Measurements from ENCODE around the gene UROC1.

The UROC1 gene

DNA sequence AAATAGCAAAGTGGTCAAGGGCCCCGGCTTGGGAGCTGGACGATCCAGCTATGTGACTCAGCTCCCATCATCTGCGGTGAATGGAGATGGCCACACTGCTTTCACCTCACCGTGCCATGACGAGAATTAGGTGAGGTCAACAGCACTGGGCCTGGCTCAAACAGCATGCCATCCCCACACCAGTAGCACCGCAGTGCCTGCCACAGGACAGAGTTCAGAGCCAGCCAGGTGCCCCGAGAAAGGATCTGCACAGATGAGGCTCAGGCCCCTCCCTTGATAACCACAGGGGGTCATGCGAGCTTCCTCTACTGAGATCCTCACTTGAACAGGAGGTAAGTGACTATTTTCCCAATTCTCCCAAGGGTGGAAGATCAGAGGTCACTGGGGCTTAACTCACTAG, 71.3 kb downstream of the UROC1 start:
- TF ChIP-seq CTCF (conservative IDR thresholded peaks at IDR 0.05; ENCODE audit: low read depth): no peak
- ChIA-PET POLR2A (ENCODE audit: low non-redundant PET) (no interaction called here), CTCF (no interaction called here)
- H3K27ac ChIP-seq: no peak overlapping the region
- no peak for DNase-seq (ENCODE audit: low spot score)

- no peak overlapping the region for H3K27ac ChIP-seq
- TF ChIP-seq CTCF (conservative IDR thresholded peaks at IDR 0.05; ENCODE audit: low read depth): no peak
- DNase-seq (ENCODE audit: low spot score): no peak
- ChIA-PET POLR2A (ENCODE audit: low non-redundant PET) (no interaction called here), CTCF (interaction anchor here (0.6 kb wide), 1 partner anchor 40 kb away, joined by 3 read pairs; no protein-coding TSS in a partner anchor)
Measured at GRCh38 chr3:126445506-126445905, 72.1 kb downstream of the UROC1 start.

DNA sequence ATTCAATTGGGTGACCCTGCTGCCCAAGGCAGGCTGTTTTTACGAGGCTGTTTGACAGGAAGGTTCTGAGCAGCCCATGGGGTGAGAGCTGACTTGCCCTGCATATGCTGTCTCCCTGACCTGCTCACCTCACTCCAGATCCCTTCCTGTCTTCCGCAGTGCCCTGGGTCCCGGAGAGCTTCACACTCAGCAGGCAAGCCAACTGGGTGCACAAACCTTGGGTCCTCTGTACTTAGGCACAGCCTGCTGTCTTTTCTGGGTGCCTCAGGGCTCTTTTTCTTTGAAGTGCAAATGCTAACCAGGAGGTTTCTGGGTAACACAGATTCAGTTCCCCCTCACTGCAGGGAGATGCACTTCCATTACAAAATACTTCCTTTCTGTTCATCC, 74.7 kb downstream of the UROC1 start:
- DNase-seq (ENCODE audit: low spot score): no peak
- ChIA-PET CTCF (no interaction called here), POLR2A (ENCODE audit: low non-redundant PET) (no interaction called here)
- TF ChIP-seq CTCF (conservative IDR thresholded peaks at IDR 0.05; ENCODE audit: low read depth): no peak
- H3K27ac ChIP-seq: no peak overlapping the region

- ChIA-PET CTCF (no interaction called here), POLR2A (ENCODE audit: low non-redundant PET) (no interaction called here)
- no peak for DNase-seq (ENCODE audit: low spot score)
- TF ChIP-seq CTCF (conservative IDR thresholded peaks at IDR 0.05; ENCODE audit: low read depth): no peak
- H3K27ac ChIP-seq: no peak overlapping the region
Measured at GRCh38 chr3:126442094-126442855, 75.3 kb downstream of the UROC1 start.

DNA sequence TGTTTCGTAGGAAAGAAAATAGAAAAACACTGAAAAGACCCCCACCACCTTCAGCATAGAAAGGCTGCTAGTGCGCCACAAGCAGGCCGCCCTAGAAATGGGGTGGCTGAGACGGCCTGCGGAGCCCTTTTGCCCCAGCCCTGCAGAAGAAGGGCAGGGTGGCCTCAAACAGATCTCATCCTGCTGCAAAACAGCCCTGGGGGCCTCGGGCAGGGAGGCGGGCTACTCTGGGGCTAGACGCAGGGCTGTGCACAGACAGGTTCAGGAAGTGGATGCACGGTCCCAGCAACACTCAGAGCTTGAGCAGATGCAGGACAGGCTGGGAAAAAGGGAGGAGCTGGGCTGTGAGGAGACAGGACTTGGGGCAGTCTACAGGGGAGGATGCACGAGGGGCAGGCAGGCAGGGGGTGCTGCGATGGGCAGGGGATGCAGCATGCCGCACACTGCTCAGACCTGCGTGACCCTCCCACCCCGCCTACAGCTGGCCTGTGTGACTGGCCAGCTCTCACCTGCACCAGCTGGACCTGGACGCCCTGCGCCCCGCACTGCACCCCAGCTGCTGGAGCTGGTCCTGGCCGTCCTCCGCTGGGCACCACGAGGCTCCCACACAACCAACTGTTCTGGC, 76.2 kb downstream of the UROC1 start:
- POLR2A ChIA-PET (ENCODE audit: low non-redundant PET): no interaction called here
- no peak for DNase-seq (ENCODE audit: low spot score)
- no peak overlapping the region for H3K27ac ChIP-seq
- CTCF ChIA-PET: no interaction called here
- TF ChIP-seq CTCF (conservative IDR thresholded peaks at IDR 0.05; ENCODE audit: low read depth): no peak

DNA sequence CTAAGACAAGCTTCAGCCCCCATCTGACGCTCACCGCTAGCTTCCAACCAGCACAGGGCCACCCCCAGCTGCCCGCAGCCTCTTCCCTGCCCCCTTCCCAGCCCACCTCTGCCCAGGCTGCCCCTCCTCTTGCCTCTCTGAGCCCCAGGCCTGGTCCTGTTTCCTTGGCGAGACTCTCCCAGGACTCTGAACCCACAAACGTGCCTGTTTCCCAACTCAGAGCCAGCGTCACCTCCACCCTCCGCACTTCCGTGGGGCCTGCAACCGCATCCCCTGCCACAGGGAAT, 76.9 kb downstream of the UROC1 start:
- no peak for DNase-seq (ENCODE audit: low spot score)
- ChIA-PET CTCF (interaction anchor here (0.6 kb wide), 1 partner anchor 361 kb away, joined by 4 read pairs; no protein-coding TSS in a partner anchor), POLR2A (ENCODE audit: low non-redundant PET) (no interaction called here)
- no peak for TF ChIP-seq CTCF (conservative IDR thresholded peaks at IDR 0.05; ENCODE audit: low read depth)
- no peak overlapping the region for H3K27ac ChIP-seq
